Muscle of back (tissue), 11 donors: ENCODE results near the gene SMIM11. TPM values are rescaled to one million over a fixed set of nuclear protein-coding genes. Genes with fewer than 3 reads are reported as not detected.
"Not testable (repeated sequence)": the region's sequence is repeated elsewhere in the genome, so short reads cannot be mapped to it uniquely, and the experiment has no call there.

ENCODE experiments used
- DNase-seq, 3 donors: peaks; one replicate each; pipeline versions ENCODE4 v3.0.0 to v3.0.0-alpha.2; 2013
- polyA plus RNA-seq, 10 donors: library from polyadenylated mRNA; unstranded; fragments of 120-200 nt; gene quantifications; one replicate each; pipeline ENCODE4 v1.2.1, GENCODE V29; 2013; ENCODE audit not compliant: insufficient read length in 10 of 10

SMIM11 gene
- polyA plus RNA-seq, 10 donors = 1.3 to 19.9 (median 7.9) TPM

DNA sequence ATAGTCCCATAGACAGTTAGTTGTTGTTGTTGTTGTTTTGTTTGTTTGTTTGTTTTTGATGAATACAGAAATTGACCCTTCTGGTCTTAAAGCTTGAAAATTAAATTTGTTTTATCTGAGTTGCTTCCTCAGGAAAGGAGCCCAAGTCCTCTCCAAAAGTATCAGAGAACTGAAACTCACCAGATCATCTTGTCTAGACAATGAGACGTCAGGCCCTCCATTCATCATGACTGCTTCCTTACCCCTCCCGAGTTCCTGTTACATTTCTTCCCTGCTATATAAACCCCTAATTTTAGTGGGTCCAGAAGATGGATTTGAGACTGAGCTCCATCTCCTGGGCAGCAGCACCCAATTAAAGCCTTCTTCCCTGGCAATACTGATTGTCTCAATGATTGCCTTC, 31.4 kb downstream of the SMIM11 start:
- not testable (repeated sequence) for DNase-seq

DNA sequence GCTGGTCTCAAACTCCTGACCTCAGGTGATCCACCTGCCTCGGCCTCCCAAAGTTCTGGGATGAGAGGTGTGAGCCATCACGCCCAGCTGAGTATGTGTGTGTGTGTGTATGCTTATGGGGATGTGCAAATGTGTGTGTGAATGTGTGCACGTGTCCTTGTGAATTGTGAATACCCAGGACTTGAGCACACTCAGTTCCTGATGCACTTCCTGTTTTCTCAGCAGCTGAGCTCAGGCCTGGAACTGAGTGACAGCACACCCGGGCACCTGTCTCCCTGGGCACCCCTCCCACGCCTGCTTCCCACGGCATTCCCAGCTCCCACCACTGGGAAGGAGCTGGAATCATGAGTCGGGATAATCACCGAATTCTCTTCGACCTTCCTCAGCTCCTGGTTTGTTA, 32.0 kb downstream of the SMIM11 start:
- DNase-seq = not testable (repeated sequence)

DNA sequence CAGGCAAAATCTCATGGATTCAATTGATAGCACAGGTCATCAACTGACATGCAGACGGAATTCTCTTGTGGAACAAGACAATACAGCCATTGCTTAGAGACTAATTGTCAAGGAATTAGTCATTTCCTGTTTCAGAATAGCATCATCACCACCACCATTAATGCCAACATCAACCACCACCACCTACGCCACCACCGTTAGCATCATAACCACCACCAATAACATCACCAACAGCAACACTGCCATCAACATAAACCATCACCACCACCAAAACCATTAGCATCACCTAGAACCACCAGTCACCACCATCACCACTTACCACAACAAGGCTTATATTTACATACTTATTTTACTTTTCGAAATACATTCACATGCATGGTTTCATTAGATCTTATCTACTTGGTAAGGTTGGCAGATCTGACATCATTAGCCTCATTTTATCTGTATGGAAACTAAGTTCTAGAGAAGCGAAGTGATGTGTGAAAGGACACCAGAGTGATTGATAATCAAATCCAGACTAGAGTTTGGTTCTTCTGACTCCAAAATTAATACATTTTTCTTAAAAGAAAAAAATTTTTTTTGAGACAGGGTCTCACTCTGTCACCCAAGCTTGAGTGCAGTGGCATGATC, 42.3 kb downstream of the SMIM11 start:
- not testable (repeated sequence) for DNase-seq

DNA sequence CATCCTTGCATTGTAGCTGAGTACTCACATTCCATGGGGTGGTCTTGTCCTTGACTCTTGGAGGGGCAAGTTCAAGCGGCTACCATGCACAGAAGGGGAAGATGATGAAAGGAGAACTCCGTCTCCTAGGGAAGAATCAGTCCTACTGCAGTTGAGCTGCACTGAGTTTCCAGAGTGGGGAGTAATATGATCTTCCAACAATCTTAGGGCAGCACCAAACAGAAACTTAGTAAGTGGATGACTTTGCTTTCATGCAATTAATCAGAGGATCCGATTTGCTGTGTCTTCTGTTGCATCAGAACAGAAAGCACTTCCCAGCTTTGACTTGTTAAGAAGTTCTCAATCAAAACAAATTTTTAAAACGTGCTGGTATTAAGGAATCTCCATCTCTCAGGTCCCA, 48.5 kb downstream of the SMIM11 start, which contains the start of gene SMIM34:
Gene SMIM34 (minus strand): TSS at position 147 of the 400 bp plus-strand sequence. CDS start 112 bp downstream, at position 35.
- not testable (repeated sequence) for DNase-seq

DNA sequence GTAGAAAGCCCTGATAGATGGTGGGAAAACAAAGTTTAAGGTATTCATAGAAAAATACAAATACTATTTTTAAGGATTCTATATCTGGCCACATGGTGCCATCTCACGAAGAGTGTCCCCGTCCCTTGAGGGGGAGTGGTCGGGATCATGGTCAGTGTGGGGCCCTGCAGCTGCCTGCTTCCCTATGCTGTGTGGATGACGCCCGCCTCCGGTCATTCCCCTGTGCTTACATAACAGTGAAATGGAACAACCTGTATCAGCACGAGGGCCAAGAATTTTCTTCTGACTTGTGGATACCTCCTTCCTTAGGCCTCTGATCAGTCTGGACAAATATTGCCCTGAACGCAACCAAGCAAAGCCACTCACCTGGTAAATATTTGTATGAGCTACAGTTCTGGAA, 52.0 kb downstream of the SMIM11 start:
- DNase-seq = not testable (repeated sequence)

DNA sequence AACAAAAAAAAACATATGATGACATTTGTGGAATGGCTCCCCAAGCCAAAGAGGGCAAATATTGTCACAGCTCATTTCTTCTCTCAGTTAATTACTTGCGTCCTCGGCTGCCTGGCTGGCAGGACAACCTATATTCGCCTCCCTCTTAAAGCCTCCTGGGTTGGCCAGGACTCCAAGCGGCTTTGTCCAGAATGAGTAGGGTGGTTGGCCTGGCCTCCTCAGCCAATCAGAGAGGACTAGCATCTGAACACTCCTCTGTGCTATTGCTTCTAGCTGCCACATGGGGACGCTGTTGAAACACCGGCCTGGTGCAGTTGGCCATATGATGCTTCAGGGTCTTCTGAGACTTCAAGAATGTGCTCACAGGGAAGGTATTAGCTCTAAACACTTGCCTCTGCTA, 53.1 kb downstream of the SMIM11 start:
- DNase-seq = not testable (repeated sequence)

DNA sequence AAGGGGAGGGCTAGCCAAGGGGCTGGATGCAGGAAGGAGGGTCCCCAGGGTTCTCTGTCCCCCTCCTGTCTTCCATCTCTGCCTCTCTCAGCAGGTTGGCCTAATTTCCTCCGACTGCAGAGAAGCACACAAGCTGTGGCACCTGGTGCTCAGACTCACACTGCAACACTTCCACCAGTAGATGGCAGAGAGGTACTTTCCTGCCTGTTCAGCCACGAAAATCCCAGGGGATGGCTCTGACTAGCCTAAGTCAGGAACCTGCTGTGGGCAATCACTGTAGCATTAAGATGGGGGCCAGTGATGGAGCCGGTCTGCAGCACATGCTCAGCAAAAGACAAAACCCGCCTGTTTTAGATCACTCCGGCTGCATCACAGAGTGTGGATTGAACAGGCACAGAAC, 54.4 kb downstream of the SMIM11 start:
- not testable (repeated sequence) for DNase-seq

Other genes with a start within 250 kb of the SMIM11 start
- gene KCNE2, start 11.5 kb upstream of the SMIM11 start, polyA plus RNA-seq = 1 to 10 TPM in 1 of 10 donors, under 1 TPM in 9; 0.22 to 1.1 (median 0.54) TPM
- gene SMIM34, start 48.4 kb downstream of the SMIM11 start, polyA plus RNA-seq = under 1 TPM in 3 of 10 donors, not detected in 7; 0.19 to 0.26 (median 0.22) TPM
- under 1 TPM in 9 of 10 donors, not detected in 1; 0.15 to 0.83 (median 0.35) TPM for gene KCNE1, start 136.7 kb downstream of the SMIM11 start, polyA plus RNA-seq
- gene RCAN1, start 239.6 kb downstream of the SMIM11 start, polyA plus RNA-seq = 10 to 100 TPM; 21.8 to 55.5 (median 30.0) TPM